ENCODE data around the gene PCDH1. TPM values are rescaled to one million over a fixed set of nuclear protein-coding genes. Genes with fewer than 3 reads are reported as not detected.

PCDH1 gene
- 1.5 to 3.0 TPM (median 2.0 TPM) in 5 replicates for total RNA-seq (2022; extraction: Qiagen RNA extraction; ENCODE audit: low read depth)

GRCh38 chr5:141878186-141878710, at the start of gene PCDH1:
TSS of gene PCDH1 (minus strand) at chr5:141878410. CDS start at chr5:141878262, 148 bp downstream.

GRCh38 chr5:141923448-141924313, 45.5 kb upstream of the PCDH1 start, which contains the start of gene DELE1:
TSS of gene DELE1 (plus strand) at chr5:141923871. CDS start at chr5:141923942, 71 bp downstream.

Other genes starting within 250 kb of the PCDH1 start
- gene HDAC3, start 241.6 kb downstream of the PCDH1 start, total RNA-seq (2022; extraction: Qiagen RNA extraction; ENCODE audit: low read depth): 48.1 to 52.6 TPM (median 51.4 TPM) in 5 replicates
- gene RELL2, start 241.4 kb downstream of the PCDH1 start, total RNA-seq (2022; extraction: Qiagen RNA extraction; ENCODE audit: low read depth): 3.7 to 5.2 TPM (median 4.3 TPM) in 5 replicates
- gene FCHSD1, start 227.0 kb downstream of the PCDH1 start, total RNA-seq (2022; extraction: Qiagen RNA extraction; ENCODE audit: low read depth): 5.5 to 11.6 TPM (median 8.6 TPM) in 5 replicates
- 3.3 to 5.2 TPM (median 4.0 TPM) in 5 replicates for gene ARAP3, start 196.2 kb downstream of the PCDH1 start, total RNA-seq (2022; extraction: Qiagen RNA extraction; ENCODE audit: low read depth)
- gene DELE1, start 45.5 kb upstream of the PCDH1 start, total RNA-seq (2022; extraction: Qiagen RNA extraction; ENCODE audit: low read depth): 43.4 to 60.2 TPM (median 56.0 TPM) in 5 replicates
- not detected in 5 replicates for gene PCDH12, start 79.8 kb upstream of the PCDH1 start, total RNA-seq (2022; extraction: Qiagen RNA extraction; ENCODE audit: low read depth)
- 37.9 to 54.4 TPM (median 46.0 TPM) in 5 replicates for gene RNF14, start 90.7 kb upstream of the PCDH1 start, total RNA-seq (2022; extraction: Qiagen RNA extraction; ENCODE audit: low read depth)
- gene GNPDA1, start 134.6 kb upstream of the PCDH1 start, total RNA-seq (2022; extraction: Qiagen RNA extraction; ENCODE audit: low read depth): 67.1 to 95.6 TPM (median 69.4 TPM) in 5 replicates
- 31.8 to 55.8 TPM (median 53.0 TPM) in 5 replicates for gene NDFIP1, start 230.4 kb upstream of the PCDH1 start, total RNA-seq (2022; extraction: Qiagen RNA extraction; ENCODE audit: low read depth)